ENCODE data around the gene FAM47E.

The FAM47E gene

GRCh38 chr4:76214177-76214675, 37.3 kb upstream of the FAM47E start:
- no peak for DNase-seq (ENCODE audit: low read depth)
- H3K4me3 ChIP-seq (ENCODE audit: low read length), result peak overlapping the region; percentile 47
- no peak for TF ChIP-seq CTCF (IDR thresholded peaks at IDR 0.05; ENCODE audit: insufficient read depth, low read depth, low read length, missing control alignments)

GRCh38 chr4:76215077-76215476, 36.4 kb upstream of the FAM47E start:
- no peak for TF ChIP-seq CTCF (IDR thresholded peaks at IDR 0.05; ENCODE audit: insufficient read depth, low read depth, low read length, missing control alignments)
- DNase-seq (ENCODE audit: low read depth), result peak; percentile 66
- no peak overlapping the region for H3K4me3 ChIP-seq (ENCODE audit: low read length)

GRCh38 chr4:76216524-76216923, 35.0 kb upstream of the FAM47E start:
- no peak overlapping the region for H3K4me3 ChIP-seq (ENCODE audit: low read length)
- TF ChIP-seq CTCF (IDR thresholded peaks at IDR 0.05; ENCODE audit: insufficient read depth, low read depth, low read length, missing control alignments), result no peak
- no peak for DNase-seq (ENCODE audit: low read depth)

GRCh38 chr4:76216975-76217814, 34.3 kb upstream of the FAM47E start:
- peak; percentile 64 for DNase-seq (ENCODE audit: low read depth)
- no peak overlapping the region for H3K4me3 ChIP-seq (ENCODE audit: low read length)
- TF ChIP-seq CTCF (IDR thresholded peaks at IDR 0.05; ENCODE audit: insufficient read depth, low read depth, low read length, missing control alignments), result no peak

- H3K4me3 ChIP-seq (ENCODE audit: low read length), result no peak overlapping the region
- no peak for TF ChIP-seq CTCF (IDR thresholded peaks at IDR 0.05; ENCODE audit: insufficient read depth, low read depth, low read length, missing control alignments)
- peak; percentile 82 for DNase-seq (ENCODE audit: low read depth)
Observed at GRCh38 chr4:76219299-76220055, 32.0 kb upstream of the FAM47E start.

- no peak overlapping the region for H3K4me3 ChIP-seq (ENCODE audit: low read length)
- no peak for DNase-seq (ENCODE audit: low read depth)
- TF ChIP-seq CTCF (IDR thresholded peaks at IDR 0.05; ENCODE audit: insufficient read depth, low read depth, low read length, missing control alignments), result no peak
Observed at GRCh38 chr4:76224171-76224570, 27.4 kb upstream of the FAM47E start.

Data from epithelial cell of esophagus (primary cell).